Measurements from ENCODE around the gene IFITM5.

The IFITM5 gene

DNA sequence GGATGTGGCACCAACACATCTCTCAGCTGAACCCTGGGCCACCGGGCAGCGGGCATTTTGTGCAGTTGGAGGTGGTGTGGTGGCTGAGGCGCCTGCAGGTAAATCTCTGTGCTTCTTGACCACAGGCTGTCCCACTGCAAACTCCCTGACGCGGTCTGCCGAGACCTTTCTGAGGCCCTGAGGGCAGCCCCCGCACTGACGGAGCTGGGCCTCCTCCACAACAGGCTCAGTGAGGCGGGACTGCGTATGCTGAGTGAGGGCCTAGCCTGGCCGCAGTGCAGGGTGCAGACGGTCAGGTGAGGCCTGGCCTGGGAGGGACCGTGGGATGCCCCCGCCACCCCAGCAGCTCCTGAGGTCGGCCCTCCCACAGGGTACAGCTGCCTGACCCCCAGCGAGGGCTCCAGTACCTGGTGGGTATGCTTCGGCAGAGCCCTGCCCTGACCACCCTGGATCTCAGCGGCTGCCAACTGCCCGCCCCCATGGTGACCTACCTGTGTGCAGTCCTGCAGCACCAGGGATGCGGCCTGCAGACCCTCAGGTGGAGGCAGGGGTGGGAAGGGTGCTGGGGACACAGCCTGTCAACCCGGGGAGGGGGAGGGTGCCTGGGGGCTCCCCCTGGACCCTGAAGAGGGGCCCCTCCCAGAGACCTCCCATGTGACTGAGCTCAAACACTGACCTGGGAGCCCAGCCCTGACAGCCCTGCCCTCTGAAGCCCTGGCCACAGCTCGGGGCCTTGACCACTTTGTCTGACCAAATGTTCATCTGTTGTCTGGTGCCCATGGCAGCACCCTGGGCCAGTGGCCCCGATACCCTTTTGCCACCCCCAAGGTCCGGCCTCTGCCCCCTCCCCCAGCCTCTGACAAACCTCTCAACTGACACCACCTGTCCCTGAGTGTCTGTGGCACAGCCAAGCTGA is 15.0 kb downstream of the IFITM5 start:
- Mint-ChIP-seq H3K9me3 (no peaks in the 10 kb centered on the region), H3K4me1 (peaks cover 16% of the 10 kb centered on the region), H3K36me3 (ENCODE audit: low read depth) (no peaks in the 10 kb centered on the region), H3K27ac (peak overlapping the region; percentile 44 to 90 (median 89)), H3K4me3 (no peak overlapping the region), H3K27me3 (ENCODE audit: low read depth) (peaks cover 14% of the 10 kb centered on the region)
- TF ChIP-seq, protein P1, sequence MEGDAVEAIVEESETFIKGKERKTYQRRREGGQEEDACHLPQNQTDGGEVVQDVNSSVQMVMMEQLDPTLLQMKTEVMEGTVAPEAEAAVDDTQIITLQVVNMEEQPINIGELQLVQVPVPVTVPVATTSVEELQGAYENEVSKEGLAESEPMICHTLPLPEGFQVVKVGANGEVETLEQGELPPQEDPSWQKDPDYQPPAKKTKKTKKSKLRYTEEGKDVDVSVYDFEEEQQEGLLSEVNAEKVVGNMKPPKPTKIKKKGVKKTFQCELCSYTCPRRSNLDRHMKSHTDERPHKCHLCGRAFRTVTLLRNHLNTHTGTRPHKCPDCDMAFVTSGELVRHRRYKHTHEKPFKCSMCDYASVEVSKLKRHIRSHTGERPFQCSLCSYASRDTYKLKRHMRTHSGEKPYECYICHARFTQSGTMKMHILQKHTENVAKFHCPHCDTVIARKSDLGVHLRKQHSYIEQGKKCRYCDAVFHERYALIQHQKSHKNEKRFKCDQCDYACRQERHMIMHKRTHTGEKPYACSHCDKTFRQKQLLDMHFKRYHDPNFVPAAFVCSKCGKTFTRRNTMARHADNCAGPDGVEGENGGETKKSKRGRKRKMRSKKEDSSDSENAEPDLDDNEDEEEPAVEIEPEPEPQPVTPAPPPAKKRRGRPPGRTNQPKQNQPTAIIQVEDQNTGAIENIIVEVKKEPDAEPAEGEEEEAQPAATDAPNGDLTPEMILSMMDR (IDR thresholded peaks at IDR 0.05; ENCODE audit: unreplicated experiment in 3 of 3) = no peak

DNA sequence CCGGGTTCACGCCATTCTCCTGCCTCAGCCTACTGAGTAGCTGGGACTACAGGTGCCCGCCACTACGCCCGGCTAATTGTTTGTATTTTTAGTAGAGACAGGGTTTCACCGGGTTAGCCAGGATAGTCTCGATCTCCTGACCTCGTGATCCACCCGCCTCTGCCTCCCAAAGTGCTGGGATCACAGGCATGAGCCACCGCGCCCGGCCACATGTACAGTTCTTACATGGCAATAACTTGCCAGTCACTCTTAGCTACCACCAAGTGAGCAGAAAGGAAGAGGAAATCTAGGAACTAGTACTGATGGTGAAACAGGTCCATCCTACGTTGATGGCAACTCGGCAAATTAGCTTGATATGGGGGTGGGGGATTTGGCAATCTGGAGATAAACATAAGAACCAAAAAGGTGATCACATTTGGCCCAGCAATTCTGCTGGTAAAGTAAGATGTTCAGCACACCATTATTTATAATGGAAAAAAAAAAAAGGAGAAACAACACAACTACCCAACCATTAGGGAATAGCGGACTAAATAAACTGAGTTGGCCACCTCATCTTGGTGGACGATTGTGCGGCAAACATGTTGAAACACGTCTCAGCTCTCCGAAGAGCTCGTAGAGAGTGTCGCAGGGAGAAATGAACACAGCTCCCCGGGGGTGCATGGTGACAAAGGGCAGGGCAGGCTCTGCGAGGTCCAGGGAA is 15.8 kb downstream of the IFITM5 start:
- Mint-ChIP-seq H3K4me3 (peak overlapping the region in 2 of 3 experiments; percentile 42 to 65), H3K4me1 (peaks cover 16% of the 10 kb centered on the region), H3K36me3 (ENCODE audit: low read depth) (no peaks in the 10 kb centered on the region), H3K9me3 (no peaks in the 10 kb centered on the region), H3K27ac (peak overlapping the region; percentile 44 to 89 (median 84)), H3K27me3 (ENCODE audit: low read depth) (peaks cover 14% of the 10 kb centered on the region)
- TF ChIP-seq, protein P1 (IDR thresholded peaks at IDR 0.05; ENCODE audit: unreplicated experiment in 3 of 3) = no peak

DNA sequence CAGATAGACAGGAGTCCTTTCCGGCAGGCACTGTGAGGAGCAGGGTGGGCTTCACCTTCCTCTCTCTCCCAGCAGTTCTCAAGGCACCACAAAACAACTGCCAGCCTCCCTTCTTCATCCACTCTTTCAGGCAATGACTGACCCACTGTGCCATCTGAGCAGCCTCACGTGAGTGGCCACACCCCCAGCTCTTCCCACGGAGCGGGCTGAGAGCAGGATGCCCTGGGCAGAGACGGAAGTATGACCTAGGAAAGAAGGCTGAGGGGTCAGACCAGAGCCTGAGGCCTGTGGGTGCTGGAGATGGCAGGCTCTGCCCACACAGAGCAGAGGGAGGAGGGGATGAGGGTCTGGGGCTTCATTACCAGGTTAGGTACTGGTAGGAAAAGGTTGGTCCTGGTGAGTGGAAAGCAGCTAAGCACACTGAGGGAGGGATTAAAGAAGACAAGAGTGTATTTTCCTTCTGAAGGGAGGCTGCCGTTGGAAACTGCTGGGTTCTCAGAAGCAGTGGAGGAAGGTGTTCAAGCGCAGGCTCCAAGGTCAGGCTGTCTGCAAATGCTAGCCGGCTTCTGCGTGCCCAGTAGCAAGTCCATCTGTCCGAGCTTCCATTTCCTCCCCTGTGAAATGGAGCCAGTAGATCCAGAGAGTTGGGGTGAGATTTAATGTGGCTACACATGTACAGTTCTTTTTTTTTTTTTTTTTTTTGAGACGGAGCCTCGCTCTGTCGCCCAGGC is 16.5 kb downstream of the IFITM5 start:
- TF ChIP-seq, protein P1 (IDR thresholded peaks at IDR 0.05; ENCODE audit: unreplicated experiment in 3 of 3) = no peak
- Mint-ChIP-seq H3K27me3 (ENCODE audit: low read depth) (peaks cover 14% of the 10 kb centered on the region), H3K4me1 (peaks cover 16% of the 10 kb centered on the region), H3K4me3 (peak overlapping the region; percentile 5 to 30 (median 18)), H3K9me3 (no peaks in the 10 kb centered on the region), H3K36me3 (ENCODE audit: low read depth) (no peaks in the 10 kb centered on the region), H3K27ac (peak overlapping the region; percentile 44 to 80 (median 58))

DNA sequence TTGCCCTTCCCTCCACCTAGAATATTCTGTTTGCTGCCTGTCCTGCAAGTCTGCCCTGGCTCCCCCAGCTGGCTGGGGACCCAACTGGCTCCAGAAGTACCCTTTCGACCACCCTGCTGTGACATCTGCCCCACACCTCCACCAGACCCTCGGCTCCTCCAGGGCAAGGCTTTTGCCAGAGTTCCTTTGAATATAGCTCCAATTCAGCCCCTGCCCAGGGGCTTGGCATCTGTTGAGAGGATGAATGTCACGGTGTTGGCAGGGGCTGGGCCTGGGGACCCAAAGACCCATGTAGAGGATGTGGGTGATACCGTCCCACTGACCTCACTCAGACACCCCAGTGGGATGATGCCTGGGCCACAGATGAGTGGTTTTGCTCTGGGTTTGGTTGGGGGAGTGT is 17.2 kb downstream of the IFITM5 start:
- peaks cover 15% of the 10 kb centered on the region for H3K4me1 Mint-ChIP-seq
- H3K36me3 Mint-ChIP-seq (ENCODE audit: low read depth) = no peaks in the 10 kb centered on the region
- H3K9me3 Mint-ChIP-seq = no peaks in the 10 kb centered on the region
- TF ChIP-seq, protein P1 (IDR thresholded peaks at IDR 0.05; ENCODE audit: unreplicated experiment in 3 of 3) = no peak
- peak overlapping the region in 1 of 3 experiments; percentile 80 for H3K27ac Mint-ChIP-seq
- H3K4me3 Mint-ChIP-seq = no peak overlapping the region
- H3K27me3 Mint-ChIP-seq (ENCODE audit: low read depth) = peaks cover 14% of the 10 kb centered on the region

DNA sequence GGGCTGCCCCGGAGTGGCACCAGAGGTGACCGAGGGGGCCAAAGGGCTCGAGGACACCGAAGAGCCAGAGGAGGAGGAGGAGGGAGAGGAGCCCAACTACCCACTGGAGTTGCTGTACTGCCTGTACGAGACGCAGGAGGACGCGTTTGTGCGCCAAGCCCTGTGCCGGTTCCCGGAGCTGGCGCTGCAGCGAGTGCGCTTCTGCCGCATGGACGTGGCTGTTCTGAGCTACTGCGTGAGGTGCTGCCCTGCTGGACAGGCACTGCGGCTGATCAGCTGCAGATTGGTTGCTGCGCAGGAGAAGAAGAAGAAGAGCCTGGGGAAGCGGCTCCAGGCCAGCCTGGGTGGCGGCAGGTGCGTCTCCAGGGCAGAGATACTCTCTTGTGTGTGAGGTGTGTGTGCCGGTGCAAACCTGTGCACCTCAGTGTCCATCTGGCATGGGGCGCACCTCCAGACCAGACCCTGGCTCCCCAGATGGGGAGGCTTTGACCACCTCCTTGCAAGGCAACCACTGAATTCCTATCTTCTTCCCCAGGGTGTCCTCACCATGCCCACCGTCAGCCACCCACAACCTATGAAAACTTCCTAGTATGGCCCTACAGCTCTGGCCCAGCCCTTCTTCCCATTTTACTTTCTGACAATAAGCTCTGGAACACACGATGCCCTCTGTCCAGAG is 17.7 kb downstream of the IFITM5 start:
- Mint-ChIP-seq H3K4me1 (peaks cover 11% of the 10 kb centered on the region), H3K36me3 (ENCODE audit: low read depth) (no peaks in the 10 kb centered on the region), H3K27ac (no peak overlapping the region), H3K27me3 (ENCODE audit: low read depth) (peaks cover 9% of the 10 kb centered on the region), H3K9me3 (peaks cover under 1% of the 10 kb centered on the region), H3K4me3 (no peak overlapping the region)
- TF ChIP-seq, protein P1 (IDR thresholded peaks at IDR 0.05; ENCODE audit: unreplicated experiment in 3 of 3) = no peak
